Transverse colon (tissue), 4 donors: ENCODE results near the gene TNFRSF1B.

ENCODE experiments used
- CTCF ChIP-seq, 5 experiments: fragments of 200-600 bp in 3 of 5; fragments of 450-650 bp in 2 of 5; sonication (generic) in 3 of 5; IDR thresholded peaks; 1 replicate in 2 of 5; 2 replicates in 3 of 5; pipeline ENCODE4 v1.5.1; 2016 to 2017; ENCODE audit warnings: antibody characterized with exemption in 5 of 5, inconsistent platforms in 3 of 5, mild to moderate bottlenecking in 2 of 5, moderate library complexity in 1 of 5
- EP300 ChIP-seq: sonication (generic); formaldehyde crosslinking; IDR thresholded peaks from one replicate; pipeline ENCODE4 v1.6.1; 2017; ENCODE audit warnings: antibody characterized with exemption, low read depth
- POLR2A ChIP-seq: fragments of 450-650 bp; IDR thresholded peaks from one replicate; pipeline ENCODE4 v1.6.1; 2016; ENCODE audit warnings: antibody characterized with exemption, mild to moderate bottlenecking, moderate library complexity
- POLR2AphosphoS5 ChIP-seq, 3 donors: sonication (generic); formaldehyde crosslinking; IDR thresholded peaks; one replicate each; pipeline ENCODE4 v1.6.1; 2016; ENCODE audit warnings: antibody characterized with exemption in 3 of 3

GRCh38 chr1:12244585-12244984, 77.8 kb downstream of the TNFRSF1B start:
- TF ChIP-seq CTCF (IDR thresholded peaks at IDR 0.05) (no peak), EP300 (no peak), POLR2A (no peak), POLR2AphosphoS5 (IDR thresholded peaks at IDR 0.05) (no peak)
